Mesendoderm (in vitro differentiated cells): Measurements from ENCODE around the gene PTX4.

Source experiments
- DNase-seq: peaks from one replicate; pipeline ENCODE4 v3.0.0; 2013
- H2AK5ac ChIP-seq: 2 replicates; pipeline ENCODE4 v1.6.1; 2013; ENCODE audit warnings: low read length, inconsistent platforms
- H2BK120ac ChIP-seq: 2 replicates; pipeline ENCODE4 v1.6.1; 2013; ENCODE audit warnings: low read depth, mild to moderate bottlenecking, low read length, moderate library complexity, mixed read lengths
- H2BK15ac ChIP-seq: replicated peaks from 2 replicates; pipeline ENCODE4 v1.6.1; 2013; ENCODE audit warnings: low read depth, mild to moderate bottlenecking, moderate library complexity
- H2BK5ac ChIP-seq: 2 replicates; pipeline ENCODE4 v1.6.1; 2013; ENCODE audit warnings: low read length, inconsistent platforms
- H3K18ac ChIP-seq: 2 replicates; pipeline ENCODE4 v1.6.1; 2013; ENCODE audit warnings: mild to moderate bottlenecking, low read length, mixed read lengths
- H3K23ac ChIP-seq: one replicate; pipeline ENCODE4 v1.6.1; 2013; ENCODE audit warnings: low read length
- H3K27ac ChIP-seq: 2 replicates; pipeline ENCODE4 v1.5.1; 2013; ENCODE audit warnings: low read depth, mild to moderate bottlenecking, inconsistent platforms, low read length, moderate library complexity
- H3K27me3 ChIP-seq: 2 replicates; pipeline ENCODE4 v1.6.1; 2013; ENCODE audit warnings: low read length, control low read depth, mild to moderate bottlenecking, inconsistent platforms; ENCODE audit not compliant: insufficient read depth, poor library complexity
- H3K36me3 ChIP-seq: 2 replicates; pipeline ENCODE4 v1.6.1; 2013; ENCODE audit warnings: low read length, inconsistent platforms; ENCODE audit not compliant: control insufficient read depth, insufficient read depth
- H3K4ac ChIP-seq: one replicate; pipeline ENCODE4 v1.6.1; 2013; ENCODE audit warnings: low read depth, mild to moderate bottlenecking, low read length, moderate library complexity
- H3K4me1 ChIP-seq: 2 replicates; pipeline ENCODE4 v1.6.1; 2013; ENCODE audit warnings: low read depth, low read length, inconsistent platforms; ENCODE audit not compliant: control insufficient read depth
- H3K4me2 ChIP-seq: 2 replicates; pipeline ENCODE4 v1.6.1; 2013; ENCODE audit warnings: low read length
- H3K4me3 ChIP-seq: 2 replicates; pipeline ENCODE4 v1.5.1; 2013; ENCODE audit warnings: mild to moderate bottlenecking, low read length
- H3K56ac ChIP-seq: one replicate; pipeline ENCODE4 v1.6.1; 2013; ENCODE audit warnings: low read length
- H3K79me1 ChIP-seq: 2 replicates; pipeline ENCODE4 v1.6.1; 2013; ENCODE audit warnings: low read length, inconsistent platforms
- H3K79me2 ChIP-seq: 2 replicates; pipeline ENCODE4 v1.6.1; 2013; ENCODE audit warnings: mild to moderate bottlenecking, low read length; ENCODE audit not compliant: control insufficient read depth, insufficient read depth
- H3K9ac ChIP-seq: 2 replicates; pipeline ENCODE4 v1.6.1; 2013; ENCODE audit warnings: low read length, inconsistent platforms
- H4K5ac ChIP-seq: one replicate; pipeline ENCODE4 v1.6.1; 2013; ENCODE audit warnings: low read length
- H4K8ac ChIP-seq: one replicate; pipeline ENCODE4 v1.6.1; 2013; ENCODE audit warnings: low read depth, mild to moderate bottlenecking, control low read depth, low read length, moderate library complexity
- WGBS: extraction: QIAGEN DNeasy Blood & Tissue Kit; methylation state at CpG from one replicate; pipeline ENCODE4 v1.1.7; 2013; ENCODE audit warnings: low lambda C conversion rate, missing lambda C conversion rate; ENCODE audit not compliant: insufficient coverage; ENCODE audit errors: extremely low coverage; 5-methylcytosine and 5-hydroxymethylcytosine counted together

Gene PTX4

DNA sequence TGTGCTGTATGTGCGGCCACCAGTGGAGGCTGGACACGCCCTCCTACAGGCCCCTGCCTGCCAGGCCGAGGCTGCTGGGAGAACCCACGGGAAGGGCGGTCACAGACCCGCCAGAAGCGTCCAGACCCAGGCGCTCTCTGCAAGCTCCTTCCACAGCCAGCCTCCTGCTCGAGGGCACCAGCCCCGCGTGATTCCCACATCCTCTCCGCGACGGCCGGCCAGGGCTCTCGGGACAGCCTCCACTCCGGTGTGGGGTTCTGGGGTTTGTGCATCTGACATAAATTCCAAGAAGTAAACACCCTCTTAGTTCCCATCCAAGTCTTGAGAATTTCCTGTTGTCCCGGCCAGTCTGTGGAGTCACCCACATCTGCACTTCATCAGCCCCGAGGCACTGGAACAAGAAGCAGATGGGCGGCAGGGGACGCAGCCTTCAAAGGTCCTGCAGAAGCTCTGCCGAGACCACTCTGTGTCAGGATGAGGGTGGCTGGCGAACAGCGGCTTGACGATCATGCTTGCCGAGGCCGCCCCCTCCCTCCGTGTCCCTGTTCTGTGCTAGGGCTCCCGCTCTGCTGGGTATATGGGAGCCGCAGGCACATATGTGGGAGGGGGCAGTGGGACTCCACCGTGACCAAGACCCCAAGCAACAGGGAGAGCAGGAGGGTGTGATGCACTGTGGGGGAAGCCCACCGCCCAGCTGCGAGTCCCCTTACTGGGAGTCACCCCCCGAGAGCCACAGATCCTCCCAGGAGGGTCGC, 42.3 kb upstream of the PTX4 start:
- Histone ChIP-seq H3K4ac (no peak overlapping the region), H2BK15ac (no peak overlapping the region), H3K18ac (no peak overlapping the region), H4K5ac (no peak overlapping the region), H3K56ac (no peak overlapping the region), H3K4me2 (no peak overlapping the region), H3K4me3 (no peak overlapping the region), H3K9ac (no peak overlapping the region), H2AK5ac (no peak overlapping the region), H3K36me3 (no peaks in the 10 kb centered on the region), H3K79me2 (no peaks in the 10 kb centered on the region), H3K4me1 (no peaks in the 10 kb centered on the region), H2BK5ac (no peak overlapping the region), H2BK120ac (no peak overlapping the region), H3K23ac (no peak overlapping the region), H3K79me1 (no peaks in the 10 kb centered on the region), H3K27ac (no peak overlapping the region), H3K27me3 (no peaks in the 10 kb centered on the region), H4K8ac (no peak overlapping the region)
- DNase-seq = no peak
- no CpG with 5 or more reads among the region's 35 CpGs for WGBS

GRCh38 chr16:1530349-1530882, 41.7 kb upstream of the PTX4 start:
- no peak overlapping the region for H2BK120ac ChIP-seq
- no peak overlapping the region for H3K56ac ChIP-seq
- no peaks in the 10 kb centered on the region for H3K4me1 ChIP-seq
- H3K4me2 ChIP-seq = no peak overlapping the region
- no peak overlapping the region for H4K5ac ChIP-seq
- H3K27me3 ChIP-seq = no peaks in the 10 kb centered on the region
- no peak overlapping the region for H2BK15ac ChIP-seq
- no peak overlapping the region for H2BK5ac ChIP-seq
- no peak overlapping the region for H3K18ac ChIP-seq
- WGBS = no CpG with 5 or more reads among the region's 27 CpGs
- no peak overlapping the region for H4K8ac ChIP-seq
- no peak overlapping the region for H3K23ac ChIP-seq
- H3K79me2 ChIP-seq = no peaks in the 10 kb centered on the region
- H3K4ac ChIP-seq = no peak overlapping the region
- H3K4me3 ChIP-seq = no peak overlapping the region
- H3K27ac ChIP-seq = no peak overlapping the region
- H3K79me1 ChIP-seq = no peaks in the 10 kb centered on the region
- H3K36me3 ChIP-seq = no peaks in the 10 kb centered on the region
- no peak for DNase-seq
- no peak overlapping the region for H3K9ac ChIP-seq
- no peak overlapping the region for H2AK5ac ChIP-seq

- no peak overlapping the region for H3K4me3 ChIP-seq
- H3K4me1 ChIP-seq = no peaks in the 10 kb centered on the region
- H2AK5ac ChIP-seq = no peak overlapping the region
- no peak overlapping the region for H2BK120ac ChIP-seq
- no CpG with 5 or more reads among the region's 29 CpGs for WGBS
- no peak overlapping the region for H3K4ac ChIP-seq
- no peaks in the 10 kb centered on the region for H3K36me3 ChIP-seq
- H3K27me3 ChIP-seq = no peaks in the 10 kb centered on the region
- H3K18ac ChIP-seq = no peak overlapping the region
- H3K9ac ChIP-seq = no peak overlapping the region
- H3K23ac ChIP-seq = no peak overlapping the region
- H2BK15ac ChIP-seq = no peak overlapping the region
- H2BK5ac ChIP-seq = no peak overlapping the region
- no peak overlapping the region for H4K5ac ChIP-seq
- H3K56ac ChIP-seq = no peak overlapping the region
- no peaks in the 10 kb centered on the region for H3K79me2 ChIP-seq
- no peak for DNase-seq
- H3K79me1 ChIP-seq = no peaks in the 10 kb centered on the region
- no peak overlapping the region for H3K27ac ChIP-seq
- no peak overlapping the region for H3K4me2 ChIP-seq
- no peak overlapping the region for H4K8ac ChIP-seq
Observed at GRCh38 chr16:1528921-1529537, 40.3 kb upstream of the PTX4 start.

- no peaks in the 10 kb centered on the region for H3K36me3 ChIP-seq
- H2AK5ac ChIP-seq = no peak overlapping the region
- no peak overlapping the region for H2BK15ac ChIP-seq
- H3K18ac ChIP-seq = no peak overlapping the region
- H3K9ac ChIP-seq = no peak overlapping the region
- H3K56ac ChIP-seq = no peak overlapping the region
- no peak overlapping the region for H3K4me3 ChIP-seq
- H3K27me3 ChIP-seq = no peaks in the 10 kb centered on the region
- no peaks in the 10 kb centered on the region for H3K79me1 ChIP-seq
- no peaks in the 10 kb centered on the region for H3K4me1 ChIP-seq
- H4K5ac ChIP-seq = no peak overlapping the region
- no peak overlapping the region for H3K27ac ChIP-seq
- H3K23ac ChIP-seq = no peak overlapping the region
- H3K79me2 ChIP-seq = no peaks in the 10 kb centered on the region
- no peak overlapping the region for H2BK5ac ChIP-seq
- no peak overlapping the region for H4K8ac ChIP-seq
- WGBS = no CpG with 5 or more reads among the region's 42 CpGs
- DNase-seq = no peak
- H3K4ac ChIP-seq = no peak overlapping the region
- no peak overlapping the region for H2BK120ac ChIP-seq
- H3K4me2 ChIP-seq = no peak overlapping the region
Observed at GRCh38 chr16:1527836-1528811, 39.4 kb upstream of the PTX4 start.

- Histone ChIP-seq H3K9ac (no peak overlapping the region), H2BK5ac (no peak overlapping the region), H3K56ac (no peak overlapping the region), H3K36me3 (no peaks in the 10 kb centered on the region), H3K27ac (no peak overlapping the region), H2BK120ac (no peak overlapping the region), H2AK5ac (no peak overlapping the region), H3K27me3 (no peaks in the 10 kb centered on the region), H3K23ac (no peak overlapping the region), H3K4me3 (no peak overlapping the region), H4K8ac (no peak overlapping the region), H3K4me1 (no peaks in the 10 kb centered on the region), H3K4ac (no peak overlapping the region), H3K4me2 (no peak overlapping the region), H3K79me1 (no peaks in the 10 kb centered on the region), H2BK15ac (no peak overlapping the region), H3K79me2 (no peaks in the 10 kb centered on the region), H3K18ac (no peak overlapping the region), H4K5ac (no peak overlapping the region)
- WGBS = no CpG with 5 or more reads among the region's 38 CpGs
- DNase-seq = no peak
Observed at GRCh38 chr16:1526608-1527555, 38.1 kb upstream of the PTX4 start.
